GM19238 (cell line): ENCODE data around the gene NCOA1.
A peak's percentile ranks its signal among the peaks of the same experiment; 100 is the strongest.
"Not testable (repeated sequence)": the region's sequence is repeated elsewhere in the genome, so short reads cannot be mapped to it uniquely, and the experiment has no call there.

Experiments
- DNase-seq: peaks from one replicate; pipeline ENCODE4 v3.0.0; 2011; ENCODE audit warnings: low spot score; ENCODE audit not compliant: insufficient read length

The NCOA1 gene

GRCh38 chr2:24785671-24786321 is 294.7 kb downstream of the NCOA1 start:
- DNase-seq: peak; percentile 32

GRCh38 chr2:24787532-24787931 is 296.5 kb downstream of the NCOA1 start:
- no peak for DNase-seq

GRCh38 chr2:24788816-24789215 is 297.8 kb downstream of the NCOA1 start:
- DNase-seq: no peak

GRCh38 chr2:24791452-24791851 is 300.4 kb downstream of the NCOA1 start:
- no peak for DNase-seq

GRCh38 chr2:24792542-24792873 is 301.5 kb downstream of the NCOA1 start:
- no peak for DNase-seq

GRCh38 chr2:24792874-24793760 is 302.1 kb downstream of the NCOA1 start, which contains the start of the genes CENPO and PTRHD1:
Gene CENPO (plus strand): TSS chr2:24793425. CDS start chr2:24793920, 495 bp downstream.
Gene PTRHD1 (minus strand): TSS chr2:24793391. CDS start chr2:24793377, 14 bp downstream.
- DNase-seq: peak; percentile 86

- no peak for DNase-seq
These were observed 302.8 kb downstream of the NCOA1 start for GRCh38 chr2:24793761-24794435.

- DNase-seq: no peak
These were observed 306.6 kb downstream of the NCOA1 start for GRCh38 chr2:24797644-24798043.

GRCh38 chr2:24800487-24800886 is 309.4 kb downstream of the NCOA1 start:
- DNase-seq: not testable (repeated sequence)

GRCh38 chr2:24805811-24806660 is 315.0 kb downstream of the NCOA1 start:
- DNase-seq: not testable (repeated sequence)

- no peak for DNase-seq
These were observed 315.6 kb downstream of the NCOA1 start for GRCh38 chr2:24806661-24807036.

- DNase-seq: no peak
These were observed 318.4 kb downstream of the NCOA1 start for GRCh38 chr2:24809316-24810007.

- DNase-seq: no peak
These were observed 322.7 kb downstream of the NCOA1 start for GRCh38 chr2:24813691-24814137.

- DNase-seq: no peak
These were observed 323.5 kb downstream of the NCOA1 start for GRCh38 chr2:24814516-24814915.

- DNase-seq: no peak
These were observed 324.1 kb downstream of the NCOA1 start for GRCh38 chr2:24815171-24815570.

- DNase-seq: no peak
These were observed 325.4 kb downstream of the NCOA1 start for GRCh38 chr2:24816404-24816803.

GRCh38 chr2:24816884-24817283 is 325.8 kb downstream of the NCOA1 start:
- DNase-seq: no peak

GRCh38 chr2:24818721-24819167 is 327.7 kb downstream of the NCOA1 start:
- DNase-seq: no peak

GRCh38 chr2:24819442-24820174 is 328.6 kb downstream of the NCOA1 start:
- no peak for DNase-seq

- no peak for DNase-seq
These were observed 329.1 kb downstream of the NCOA1 start for GRCh38 chr2:24820175-24820513.
